GM19035 (cell line): ENCODE data around the gene PEX11B.

Experiments
- ATAC-seq: cut with Tn5 transposase; IDR thresholded peaks from one replicate; pipeline ENCODE4 v1.9.1; 2021; ENCODE audit not compliant: unreplicated experiment

PEX11B gene

DNA sequence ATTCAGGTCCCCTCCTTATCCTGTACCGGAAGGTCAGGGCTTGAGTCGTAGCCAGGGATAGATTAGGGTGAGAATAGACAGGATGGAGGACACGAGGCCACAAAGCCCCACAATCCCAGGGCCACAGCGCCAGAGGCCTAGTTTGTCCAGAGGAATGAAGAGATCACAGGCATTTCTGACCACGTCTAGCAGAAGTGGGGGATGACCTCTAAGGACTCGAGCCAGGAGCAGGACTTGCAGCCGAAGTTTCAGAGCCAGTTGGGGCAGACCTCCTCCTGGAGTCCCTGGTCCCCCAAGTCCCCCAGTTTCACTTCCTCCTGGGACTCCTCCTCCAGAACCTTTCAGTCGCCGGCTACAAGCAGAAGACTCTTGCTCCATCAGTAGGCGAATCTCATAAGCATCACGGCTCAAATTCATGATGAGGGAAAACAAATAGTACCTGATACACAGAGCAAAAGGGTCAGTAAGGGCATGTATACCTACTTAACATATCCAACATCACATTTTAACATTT, 6.3 kb downstream of the PEX11B start:
- no peak for ATAC-seq

- ATAC-seq: no peak
These were observed 9.9 kb downstream of the PEX11B start for GRCh38 chr1:145908653-145909052.

GRCh38 chr1:145906954-145907753, 11.4 kb downstream of the PEX11B start:
- ATAC-seq: no peak

DNA sequence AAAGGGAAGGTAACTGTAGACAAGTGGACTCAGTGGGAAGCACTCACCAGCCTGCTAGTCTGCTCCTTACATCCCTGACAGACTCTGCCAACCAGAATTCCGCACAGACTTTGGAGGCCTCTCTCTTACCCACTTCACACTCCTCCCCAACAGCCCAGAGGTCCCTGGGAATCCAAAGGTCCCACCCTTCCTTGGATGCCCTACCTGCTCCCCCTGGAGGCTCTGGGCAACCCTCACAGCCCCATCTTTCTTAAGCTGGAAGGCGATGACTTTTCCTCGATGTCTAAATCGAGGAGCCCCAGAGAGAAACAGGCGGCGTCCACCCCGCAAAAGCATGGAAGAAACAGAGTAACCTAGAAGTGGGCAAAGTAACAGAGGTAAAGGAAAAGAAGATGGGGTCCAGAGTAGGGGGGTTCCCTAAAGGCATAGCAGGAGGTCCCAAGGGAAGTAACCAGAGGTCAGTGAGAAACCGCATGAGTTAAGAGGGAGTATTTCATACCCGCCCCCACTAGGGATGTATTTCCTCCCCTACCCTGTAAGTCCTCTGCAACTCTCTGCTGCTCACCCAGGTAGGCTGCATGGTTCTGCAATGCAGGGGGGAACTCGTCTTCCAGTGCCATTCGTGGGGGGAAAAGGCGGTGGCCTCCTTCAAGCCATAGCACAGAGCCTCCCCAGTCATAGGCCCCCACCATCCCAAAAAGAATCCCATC, 17.1 kb downstream of the PEX11B start:
- no peak for ATAC-seq

DNA sequence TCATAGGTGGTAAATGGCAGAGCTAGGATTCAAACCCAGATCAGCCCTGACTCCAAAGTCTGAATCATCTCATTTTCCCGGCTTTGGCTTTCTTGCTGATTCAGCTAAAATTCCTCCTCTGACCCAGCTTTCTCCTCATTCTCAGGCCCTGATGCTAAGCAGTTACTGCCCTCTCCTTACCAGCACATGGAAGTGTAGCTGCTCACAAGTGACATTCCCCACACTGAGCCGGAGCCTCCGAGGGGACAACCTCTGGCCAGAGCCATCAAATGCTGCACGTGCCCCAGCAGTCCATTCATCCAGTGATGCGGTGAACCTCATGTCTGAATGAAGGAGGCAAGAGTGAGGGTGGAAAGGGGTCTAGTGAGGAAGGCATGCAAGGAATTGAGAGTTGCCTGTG, 19.8 kb downstream of the PEX11B start:
- no peak for ATAC-seq

- ATAC-seq: no peak
These were observed 20.5 kb downstream of the PEX11B start for GRCh38 chr1:145897969-145898368.

GRCh38 chr1:145895471-145895870, 23.0 kb downstream of the PEX11B start:
- no peak for ATAC-seq

DNA sequence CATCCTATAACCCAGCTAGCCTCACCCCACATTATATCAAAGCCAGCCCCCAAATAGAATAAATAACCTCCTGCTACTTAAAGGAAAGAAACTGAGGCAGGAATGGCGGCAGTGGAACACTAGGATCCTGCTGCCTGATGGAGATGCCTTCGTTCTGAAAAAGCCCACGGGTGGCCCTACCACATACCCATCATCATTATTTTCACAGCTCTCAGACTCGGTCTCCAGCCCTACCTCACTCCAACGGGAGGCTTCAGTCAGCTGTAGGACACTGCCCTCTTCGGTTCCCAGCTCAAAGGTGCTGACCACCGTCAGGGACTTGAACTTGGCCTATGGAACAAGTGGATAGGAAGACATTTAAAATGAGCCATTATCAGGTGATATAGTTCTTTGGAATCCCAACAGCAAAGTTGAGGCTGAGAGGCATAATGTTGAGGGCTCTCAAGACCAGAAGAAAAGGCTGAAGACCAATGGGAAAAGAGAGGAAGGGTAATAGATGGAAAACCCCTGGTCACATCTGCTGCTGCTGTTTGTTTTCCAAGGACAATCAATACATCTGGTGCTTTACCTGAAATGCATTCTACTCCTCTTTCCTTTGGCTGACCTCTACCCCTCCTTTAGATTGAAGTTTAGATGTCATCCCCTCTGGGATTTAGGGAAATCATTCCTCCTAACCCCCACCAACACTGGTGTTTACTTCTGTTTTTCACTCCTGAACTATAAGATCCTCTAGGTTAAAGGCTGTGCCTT, 25.0 kb downstream of the PEX11B start:
- ATAC-seq: no peak

GRCh38 chr1:145892486-145893087, 25.9 kb downstream of the PEX11B start:
- ATAC-seq: no peak

GRCh38 chr1:145891587-145892485, 26.7 kb downstream of the PEX11B start:
- no peak for ATAC-seq

DNA sequence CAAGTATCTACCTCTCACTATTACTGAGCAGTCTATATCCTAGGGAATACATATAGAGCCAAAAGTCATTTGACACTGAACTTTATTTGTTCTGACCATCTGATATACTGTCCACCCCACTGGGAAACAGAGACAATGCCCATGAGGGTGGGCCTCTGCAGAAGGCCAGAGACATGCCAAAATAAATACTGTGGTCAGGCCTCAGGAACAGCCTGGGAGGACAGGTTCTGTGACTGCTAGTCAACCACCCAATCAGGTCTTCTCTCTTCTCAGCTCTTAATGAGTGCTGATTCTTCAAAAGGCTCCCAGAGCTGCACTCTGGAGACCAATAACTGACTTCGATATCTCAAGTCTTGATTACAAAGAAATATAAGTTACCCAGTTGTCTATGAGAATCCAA, 27.4 kb downstream of the PEX11B start:
- no peak for ATAC-seq

GRCh38 chr1:145889722-145890121, 28.8 kb downstream of the PEX11B start:
- no peak for ATAC-seq

DNA sequence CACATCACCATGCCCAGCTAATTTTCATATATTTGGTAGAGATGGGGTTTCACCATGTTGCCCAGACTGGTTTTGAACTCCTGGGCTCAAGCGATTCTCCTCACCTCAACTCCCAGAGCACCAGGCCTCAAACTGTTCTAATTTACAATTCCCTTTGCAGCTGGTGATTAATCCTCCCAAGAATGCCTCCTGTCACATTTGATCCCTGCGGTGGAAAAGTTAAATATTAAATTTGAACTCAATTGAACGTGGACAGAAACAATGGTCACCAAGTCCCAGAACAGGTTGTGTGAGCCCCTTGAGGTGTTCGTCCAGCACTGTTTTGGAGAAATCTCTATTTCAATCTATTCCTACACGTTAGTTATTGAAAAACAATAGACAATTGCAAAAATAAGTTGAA, 30.9 kb downstream of the PEX11B start:
- no peak for ATAC-seq

- no peak for ATAC-seq
These were observed 31.7 kb downstream of the PEX11B start for GRCh38 chr1:145886816-145887215.

DNA sequence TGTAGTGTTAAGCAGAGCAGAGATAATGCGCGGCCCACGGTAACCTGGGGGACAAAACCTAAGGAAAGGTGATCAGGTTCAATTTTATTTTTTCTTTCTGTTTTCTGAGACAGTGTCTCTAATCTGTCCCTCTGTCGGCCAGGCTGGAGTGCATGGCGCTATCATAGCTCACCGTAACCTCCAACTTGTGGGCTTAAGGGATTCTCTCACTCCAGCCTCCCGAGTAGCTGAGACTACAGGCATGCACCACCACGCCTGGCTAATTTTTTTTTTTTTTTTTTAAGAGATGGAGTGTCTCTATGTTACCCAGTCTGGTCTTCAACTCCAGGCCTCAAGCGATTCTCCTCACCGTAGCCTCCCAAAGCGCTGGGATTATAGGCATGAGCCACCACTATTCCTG, 32.1 kb downstream of the PEX11B start:
- no peak for ATAC-seq

DNA sequence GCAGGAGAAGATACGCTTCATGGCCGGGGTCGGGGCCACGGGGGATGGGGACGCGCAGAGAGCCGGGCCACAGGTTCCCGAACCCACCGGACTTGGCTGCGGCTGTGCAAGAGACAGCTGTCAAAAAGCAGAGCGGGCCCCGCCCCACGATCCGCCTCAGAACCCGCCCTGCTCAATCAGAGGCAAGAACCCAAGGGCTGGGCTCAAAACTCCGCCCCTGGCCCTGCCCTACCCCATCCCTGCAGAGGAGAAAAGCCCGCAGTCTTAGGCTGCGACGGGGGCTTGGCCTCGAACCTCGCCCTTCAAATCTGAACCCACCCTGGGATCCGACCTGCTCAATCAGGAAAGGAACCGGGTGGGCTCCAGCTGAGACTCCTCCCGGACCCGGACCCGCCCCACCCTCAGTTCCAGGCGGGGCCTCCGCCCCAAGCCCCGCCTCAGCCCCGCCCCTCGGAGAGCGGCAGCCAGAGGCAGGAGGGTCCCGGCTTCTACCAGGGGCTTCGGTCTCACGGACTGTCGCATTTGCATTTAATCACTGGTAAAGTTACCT, 32.7 kb downstream of the PEX11B start, which contains the start of gene ANKRD35:
TSS of gene ANKRD35 (minus strand) at position 129 of the 550 bp plus-strand sequence. CDS start at position 21, 108 bp downstream.
- peak; percentile 99 for ATAC-seq

DNA sequence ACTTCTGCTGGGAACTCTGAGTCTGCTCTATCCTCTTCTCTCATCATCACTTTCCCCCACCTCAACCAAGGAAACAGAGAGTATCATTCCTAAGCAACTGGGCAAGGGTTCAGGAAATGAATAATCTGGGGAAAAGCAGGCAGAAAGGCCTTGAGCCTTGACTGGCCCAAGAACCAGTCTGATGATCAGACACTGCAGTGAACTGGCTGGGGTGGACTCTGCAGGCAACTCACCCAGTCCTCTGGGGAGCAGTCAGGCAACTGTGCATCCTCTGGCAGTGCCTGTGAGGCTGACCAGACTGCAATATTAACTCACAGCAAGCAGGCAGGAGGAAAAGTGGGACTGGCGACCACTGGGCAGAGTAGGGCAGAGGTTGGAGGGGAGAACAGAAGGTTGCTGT, 33.8 kb downstream of the PEX11B start:
- ATAC-seq: no peak

DNA sequence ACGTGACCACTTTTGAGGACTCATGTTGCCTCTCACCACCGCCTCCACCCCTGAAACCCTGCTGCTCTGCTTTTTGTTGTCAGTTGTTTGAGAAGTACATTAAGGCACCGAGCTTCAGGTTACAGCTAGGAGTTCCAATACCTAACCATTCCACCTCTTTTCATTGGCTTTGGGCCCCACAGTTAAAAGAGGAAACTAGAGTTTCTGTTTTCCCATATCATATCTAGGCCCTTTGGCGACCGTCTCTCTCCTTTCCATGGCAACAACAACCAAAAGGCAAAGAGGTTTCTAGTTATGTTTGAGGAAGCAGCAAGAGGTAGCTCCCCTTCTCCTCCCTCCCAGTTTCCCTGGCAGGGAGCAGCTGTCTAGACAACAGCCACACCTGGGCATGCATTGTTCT, 38.7 kb downstream of the PEX11B start:
- no peak for ATAC-seq

- ATAC-seq: no peak
These were observed 39.8 kb downstream of the PEX11B start for GRCh38 chr1:145878724-145879123.
